ENCODE measurements around the gene MATN3. TPM values are rescaled to one million over a fixed set of nuclear protein-coding genes. Genes with fewer than 3 reads are reported as not detected.

The MATN3 gene
- total RNA-seq, 1 experiment from 2014 or later, result 1.0 TPM

GRCh38 chr2:20008703-20009102 is 3.8 kb downstream of the MATN3 start:
- TF ChIP-seq EZH2 (IDR thresholded peaks at IDR 0.05; ENCODE audit: low read depth) (no peak), CTCF (conservative IDR thresholded peaks at IDR 0.05) (no peak)
- no peaks in the 10 kb centered on the region for H3K79me2 ChIP-seq (ENCODE audit: low read depth)
- ChIA-PET CTCF (interaction anchor here (0.5 kb wide), 1 partner anchor 34 kb away, joined by 12 read pairs; no protein-coding TSS in a partner anchor), POLR2A (ENCODE audit: unreplicated experiment) (no interaction called here)
- peaks cover 5% of the 10 kb centered on the region; the same call in 1 of the 2 replicates for H3K4me1 ChIP-seq (replicated peaks; ENCODE audit: insufficient read depth)
- no TSS peak for BruUV-seq (replicated peaks)
- H3K9me2 ChIP-seq (ENCODE audit: insufficient read depth), result no peaks in the 10 kb centered on the region
- peak in 1 of 2 experiments; percentile 51 for DNase-seq
- H3F3A ChIP-seq (ENCODE audit: insufficient read depth, low read depth), result peaks cover 6% of the 10 kb centered on the region; the same call in 1 of the 2 replicates
- H3K4me2 ChIP-seq, result no peak overlapping the region
- intact Hi-C loops (cut with micrococcal nuclease; ENCODE audit: unreplicated experiment), result no loop called here
- no peak overlapping the region for H3K27ac ChIP-seq
- no peaks in the 10 kb centered on the region for H3K9me3 ChIP-seq (ENCODE audit: insufficient read depth, low read depth)
- no peak overlapping the region for H3K4me3 ChIP-seq
- peaks cover 9% of the 10 kb centered on the region; the same call in 1 of the 2 replicates for H3K27me3 ChIP-seq (ENCODE audit: insufficient read depth, low read depth)
- H4K20me1 ChIP-seq (ENCODE audit: insufficient read depth), result no peaks in the 10 kb centered on the region
- no peaks in the 10 kb centered on the region for H3K36me3 ChIP-seq (ENCODE audit: low read depth)
- H2AFZ ChIP-seq, result no peak overlapping the region

GRCh38 chr2:20005891-20006470 is 6.5 kb downstream of the MATN3 start:
- CTCF ChIA-PET, result no interaction called here
- H3K79me2 ChIP-seq (ENCODE audit: low read depth), result no peaks in the 10 kb centered on the region

GRCh38 chr2:20005067-20005627 is 7.3 kb downstream of the MATN3 start:
- no peak overlapping the region for H3K27ac ChIP-seq
- H3K79me2 ChIP-seq (ENCODE audit: low read depth), result no peaks in the 10 kb centered on the region
- intact Hi-C loops (cut with micrococcal nuclease; ENCODE audit: unreplicated experiment), result no loop called here
- H3K4me1 ChIP-seq (replicated peaks; ENCODE audit: insufficient read depth), result no peaks in the 10 kb centered on the region
- H3K36me3 ChIP-seq (ENCODE audit: low read depth), result no peaks in the 10 kb centered on the region
- no peak overlapping the region for H2AFZ ChIP-seq
- POLR2A ChIA-PET (ENCODE audit: unreplicated experiment), result no interaction called here
- H3K4me3 ChIP-seq, result no peak overlapping the region
- TF ChIP-seq EZH2 (IDR thresholded peaks at IDR 0.05; ENCODE audit: low read depth), result no peak
- TF ChIP-seq CTCF (conservative IDR thresholded peaks at IDR 0.05), result no peak
- H3F3A ChIP-seq (ENCODE audit: insufficient read depth, low read depth), result no peaks in the 10 kb centered on the region
- H3K27me3 ChIP-seq (ENCODE audit: insufficient read depth, low read depth), result no peaks in the 10 kb centered on the region
- CTCF ChIA-PET, result no interaction called here
- H4K20me1 ChIP-seq (ENCODE audit: insufficient read depth), result no peaks in the 10 kb centered on the region
- no peak for DNase-seq
- no peaks in the 10 kb centered on the region for H3K9me3 ChIP-seq (ENCODE audit: insufficient read depth, low read depth)
- H3K9me2 ChIP-seq (ENCODE audit: insufficient read depth), result no peaks in the 10 kb centered on the region
- no peak overlapping the region for H3K4me2 ChIP-seq
- no TSS peak for BruUV-seq (replicated peaks)

More at GRCh38 chr2:20005891-20006470, 6.5 kb downstream of the MATN3 start:
- no peaks in the 10 kb centered on the region for H3K9me2 ChIP-seq (ENCODE audit: insufficient read depth)
- H3K36me3 ChIP-seq (ENCODE audit: low read depth), result no peaks in the 10 kb centered on the region
- no peak overlapping the region for H3K4me3 ChIP-seq
- TF ChIP-seq EZH2 (IDR thresholded peaks at IDR 0.05; ENCODE audit: low read depth) (no peak), CTCF (conservative IDR thresholded peaks at IDR 0.05) (no peak)
- H2AFZ ChIP-seq, result no peak overlapping the region
- H3K4me2 ChIP-seq, result no peak overlapping the region
- POLR2A ChIA-PET (ENCODE audit: unreplicated experiment), result no interaction called here
- DNase-seq, result no peak
- no peaks in the 10 kb centered on the region for H3K27me3 ChIP-seq (ENCODE audit: insufficient read depth, low read depth)
- no TSS peak for BruUV-seq (replicated peaks)
- H3F3A ChIP-seq (ENCODE audit: insufficient read depth, low read depth), result no peaks in the 10 kb centered on the region
- no peaks in the 10 kb centered on the region for H4K20me1 ChIP-seq (ENCODE audit: insufficient read depth)
- no peaks in the 10 kb centered on the region for H3K4me1 ChIP-seq (replicated peaks; ENCODE audit: insufficient read depth)
- H3K27ac ChIP-seq, result no peak overlapping the region
- intact Hi-C loops (cut with micrococcal nuclease; ENCODE audit: unreplicated experiment), result no loop called here
- H3K9me3 ChIP-seq (ENCODE audit: insufficient read depth, low read depth), result no peaks in the 10 kb centered on the region
